Mesothelial cell of epicardium (in vitro differentiated cells): ENCODE measurements around the gene PSTK. TPM values are rescaled to one million over a fixed set of nuclear protein-coding genes. Genes with fewer than 3 reads are reported as not detected.
A peak's percentile ranks its signal among the peaks of the same experiment; 100 is the strongest.

Experiments used
- DNase-seq, 2 experiments: peaks; one replicate each; pipeline ENCODE4 v3.0.0; 2021; ENCODE audit warnings: low spot score in 2 of 2; ENCODE audit not compliant: unreplicated experiment in 2 of 2
- H3K27ac Mint-ChIP-seq: 2 replicates; pipeline ENCODE4 v1.8.0; 2021; ENCODE audit warnings: mixed read lengths
- H3K27me3 Mint-ChIP-seq: 2 replicates; pipeline ENCODE4 v1.8.0; 2021; ENCODE audit warnings: low read depth, mixed read lengths
- H3K36me3 Mint-ChIP-seq: 2 replicates; pipeline ENCODE4 v1.8.0; 2021; ENCODE audit warnings: mixed read lengths
- H3K4me1 Mint-ChIP-seq: 2 replicates; pipeline ENCODE4 v1.8.0; 2021; ENCODE audit warnings: mixed read lengths
- H3K4me3 Mint-ChIP-seq: 2 replicates; pipeline ENCODE4 v1.8.0; 2021; ENCODE audit warnings: mild to moderate bottlenecking, moderate library complexity, mixed read lengths
- H3K9me3 Mint-ChIP-seq: 2 replicates; pipeline ENCODE4 v1.8.0; 2021; ENCODE audit warnings: mixed read lengths
- CTCF ChIP-seq: fragments of 200-600 bp; sonication (generic); IDR thresholded peaks from one replicate; pipeline ENCODE4 v1.5.0; 2021; ENCODE audit warnings: antibody characterized with exemption; ENCODE audit not compliant: unreplicated experiment
- total RNA-seq: library from RNA; stranded (reverse); gene quantifications from 3 replicates; pipeline ENCODE4 v1.2.1, GENCODE V29; 2021

PSTK gene
- total RNA-seq, 1 donor from 2014 or later = 9.1 TPM

- DNase-seq = no peak
- Mint-ChIP-seq H3K27me3 (no peaks in the 10 kb centered on the region), H3K9me3 (no peaks in the 10 kb centered on the region), H3K36me3 (peaks cover 9% of the 10 kb centered on the region), H3K27ac (no peak overlapping the region), H3K4me3 (no peak overlapping the region), H3K4me1 (no peaks in the 10 kb centered on the region)
- no peak for TF ChIP-seq CTCF
Observed at GRCh38 chr10:123000155-123000554, 20.0 kb downstream of the PSTK start.

GRCh38 chr10:123001370-123001769 is 21.2 kb downstream of the PSTK start:
- Mint-ChIP-seq H3K36me3 (peaks cover 2% of the 10 kb centered on the region), H3K4me3 (no peak overlapping the region), H3K27me3 (no peaks in the 10 kb centered on the region), H3K9me3 (no peaks in the 10 kb centered on the region), H3K4me1 (no peaks in the 10 kb centered on the region), H3K27ac (no peak overlapping the region)
- TF ChIP-seq CTCF = no peak
- DNase-seq = no peak

DNA sequence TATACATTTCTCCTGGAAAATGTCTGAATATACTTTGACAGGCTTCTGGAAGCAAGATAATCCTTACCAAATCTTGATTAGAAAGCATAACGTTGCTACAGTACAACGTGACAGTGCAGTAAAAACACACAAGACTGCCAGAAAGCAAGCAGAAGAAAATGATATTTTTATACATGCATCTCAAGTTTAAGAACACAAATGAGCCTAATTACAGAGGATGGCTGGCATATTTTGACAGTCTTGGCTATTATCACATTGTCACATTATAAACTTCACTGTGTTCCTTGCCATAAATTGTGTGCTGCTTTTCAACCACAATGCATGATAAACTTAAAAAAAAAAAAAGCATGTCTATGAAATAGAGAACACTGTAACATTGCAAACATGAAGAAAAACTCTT is 24.1 kb downstream of the PSTK start:
- H3K9me3 Mint-ChIP-seq = no peaks in the 10 kb centered on the region
- peaks cover 17% of the 10 kb centered on the region for H3K4me1 Mint-ChIP-seq
- H3K27me3 Mint-ChIP-seq = no peaks in the 10 kb centered on the region
- no peak for TF ChIP-seq CTCF
- peaks cover 2% of the 10 kb centered on the region for H3K36me3 Mint-ChIP-seq
- DNase-seq = no peak
- H3K27ac Mint-ChIP-seq = no peak overlapping the region
- H3K4me3 Mint-ChIP-seq = no peak overlapping the region

DNA sequence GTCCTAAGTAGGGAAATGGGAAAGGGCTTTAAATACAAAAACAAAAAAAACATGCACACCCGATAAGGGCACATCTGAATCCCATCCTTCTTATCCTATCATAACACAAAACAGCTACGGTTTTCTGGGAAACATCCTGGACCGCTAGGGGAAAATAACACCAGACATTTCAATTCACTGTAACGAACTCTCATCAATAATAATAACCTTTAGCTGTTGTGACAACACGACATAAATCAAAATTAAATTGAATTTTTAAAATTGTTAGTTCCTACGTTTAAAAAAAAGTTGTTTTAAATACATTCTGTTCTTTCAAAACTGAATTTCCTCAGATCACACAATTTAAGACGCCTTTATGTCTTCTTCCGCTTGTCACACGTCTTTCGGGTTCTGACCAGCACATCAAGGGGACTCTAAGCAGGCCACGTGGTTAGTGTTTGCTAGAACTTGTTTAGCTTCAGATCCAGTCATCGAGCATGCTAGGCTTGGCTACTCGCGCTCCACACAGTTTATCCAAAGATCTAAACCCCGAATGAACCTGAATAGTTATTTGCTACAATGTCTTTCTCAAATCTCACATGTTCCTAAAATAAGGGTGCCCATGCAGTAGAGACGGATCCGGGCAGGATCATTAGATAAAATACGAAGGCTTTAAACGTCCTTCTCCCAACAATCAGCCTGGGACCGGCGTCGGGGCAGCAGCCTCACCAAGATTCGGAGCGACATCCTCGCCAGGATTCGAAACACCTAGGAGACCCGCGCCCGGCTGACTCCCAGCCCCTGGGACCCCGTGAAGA is 27.6 kb downstream of the PSTK start:
- peak overlapping the region; percentile 99 for H3K4me3 Mint-ChIP-seq
- peak overlapping the region; percentile 99 for H3K27ac Mint-ChIP-seq
- no peak for DNase-seq
- H3K9me3 Mint-ChIP-seq = no peaks in the 10 kb centered on the region
- H3K27me3 Mint-ChIP-seq = no peaks in the 10 kb centered on the region
- H3K4me1 Mint-ChIP-seq = peaks cover 22% of the 10 kb centered on the region
- no peak for TF ChIP-seq CTCF
- H3K36me3 Mint-ChIP-seq = peaks cover 7% of the 10 kb centered on the region

GRCh38 chr10:123008355-123009104 is 28.3 kb downstream of the PSTK start, which contains the start of the genes ACADSB and IKZF5:
Gene ACADSB, plus strand, starts transcription at chr10:123009006. Its CDS starts 24 bp downstream, at chr10:123009030.
Gene IKZF5, minus strand, starts transcription at chr10:123008795. Its CDS starts 10,170 bp downstream, at chr10:122998625.
- H3K4me1 Mint-ChIP-seq = peaks cover 22% of the 10 kb centered on the region
- DNase-seq = peak; percentile 92
- peak within 1 kb of the TSS; percentile 99 for H3K4me3 Mint-ChIP-seq
- H3K9me3 Mint-ChIP-seq = no peaks in the 10 kb centered on the region
- no peaks in the 10 kb centered on the region for H3K27me3 Mint-ChIP-seq
- H3K27ac Mint-ChIP-seq = peak within 1 kb of the TSS; percentile 99
- H3K36me3 Mint-ChIP-seq = peaks cover 9% of the 10 kb centered on the region
- TF ChIP-seq CTCF = no peak
